Panc1 (cell line): ENCODE results near the gene MIA2.

Experiments
- POLR2AphosphoS5 ChIP-seq: IDR thresholded peaks from 2 replicates; pipeline ENCODE4 v1.6.1; 2012; ENCODE audit warnings: mild to moderate bottlenecking, low read depth, low read length, moderate library complexity
- TF ChIP-seq, protein P1 (sequence below): fragments of 450-650 bp; IDR thresholded peaks from 2 replicates; pipeline ENCODE4 v1.5.1; 2017; ENCODE audit warnings: mild to moderate bottlenecking
- TF ChIP-seq, protein P2 (sequence below), 2 experiments: IDR thresholded peaks; 2 replicates each; pipeline ENCODE4 v1.6.1; 2011 to 2012; ENCODE audit warnings: low read depth in 2 of 2, control low read depth in 1 of 2, low read length in 1 of 2, mild to moderate bottlenecking in 1 of 2, moderate library complexity in 1 of 2; ENCODE audit not compliant: insufficient read depth in 1 of 2

DNA sequence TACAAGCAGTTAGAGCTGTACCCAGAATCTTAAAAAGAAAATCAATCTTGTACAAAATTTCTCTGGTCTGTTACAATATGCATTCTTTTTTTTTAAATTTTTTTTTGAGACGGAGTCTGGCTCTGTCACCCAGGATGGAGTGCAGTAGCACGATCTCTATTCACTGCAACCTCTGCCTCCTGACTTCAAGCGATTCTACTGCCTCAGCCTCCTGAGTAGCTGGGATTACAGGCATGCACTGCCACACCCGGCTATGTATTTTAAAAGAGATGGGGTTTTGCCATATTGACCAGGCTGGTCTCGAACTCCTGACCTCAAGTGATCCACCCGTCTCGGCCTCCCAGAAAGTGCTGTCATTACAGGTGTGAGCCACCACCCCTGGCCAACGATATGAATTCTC lies 194.4 kb downstream of the MIA2 start:
- TF ChIP-seq, protein P1, sequence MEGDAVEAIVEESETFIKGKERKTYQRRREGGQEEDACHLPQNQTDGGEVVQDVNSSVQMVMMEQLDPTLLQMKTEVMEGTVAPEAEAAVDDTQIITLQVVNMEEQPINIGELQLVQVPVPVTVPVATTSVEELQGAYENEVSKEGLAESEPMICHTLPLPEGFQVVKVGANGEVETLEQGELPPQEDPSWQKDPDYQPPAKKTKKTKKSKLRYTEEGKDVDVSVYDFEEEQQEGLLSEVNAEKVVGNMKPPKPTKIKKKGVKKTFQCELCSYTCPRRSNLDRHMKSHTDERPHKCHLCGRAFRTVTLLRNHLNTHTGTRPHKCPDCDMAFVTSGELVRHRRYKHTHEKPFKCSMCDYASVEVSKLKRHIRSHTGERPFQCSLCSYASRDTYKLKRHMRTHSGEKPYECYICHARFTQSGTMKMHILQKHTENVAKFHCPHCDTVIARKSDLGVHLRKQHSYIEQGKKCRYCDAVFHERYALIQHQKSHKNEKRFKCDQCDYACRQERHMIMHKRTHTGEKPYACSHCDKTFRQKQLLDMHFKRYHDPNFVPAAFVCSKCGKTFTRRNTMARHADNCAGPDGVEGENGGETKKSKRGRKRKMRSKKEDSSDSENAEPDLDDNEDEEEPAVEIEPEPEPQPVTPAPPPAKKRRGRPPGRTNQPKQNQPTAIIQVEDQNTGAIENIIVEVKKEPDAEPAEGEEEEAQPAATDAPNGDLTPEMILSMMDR = no peak
- TF ChIP-seq, protein P2, sequence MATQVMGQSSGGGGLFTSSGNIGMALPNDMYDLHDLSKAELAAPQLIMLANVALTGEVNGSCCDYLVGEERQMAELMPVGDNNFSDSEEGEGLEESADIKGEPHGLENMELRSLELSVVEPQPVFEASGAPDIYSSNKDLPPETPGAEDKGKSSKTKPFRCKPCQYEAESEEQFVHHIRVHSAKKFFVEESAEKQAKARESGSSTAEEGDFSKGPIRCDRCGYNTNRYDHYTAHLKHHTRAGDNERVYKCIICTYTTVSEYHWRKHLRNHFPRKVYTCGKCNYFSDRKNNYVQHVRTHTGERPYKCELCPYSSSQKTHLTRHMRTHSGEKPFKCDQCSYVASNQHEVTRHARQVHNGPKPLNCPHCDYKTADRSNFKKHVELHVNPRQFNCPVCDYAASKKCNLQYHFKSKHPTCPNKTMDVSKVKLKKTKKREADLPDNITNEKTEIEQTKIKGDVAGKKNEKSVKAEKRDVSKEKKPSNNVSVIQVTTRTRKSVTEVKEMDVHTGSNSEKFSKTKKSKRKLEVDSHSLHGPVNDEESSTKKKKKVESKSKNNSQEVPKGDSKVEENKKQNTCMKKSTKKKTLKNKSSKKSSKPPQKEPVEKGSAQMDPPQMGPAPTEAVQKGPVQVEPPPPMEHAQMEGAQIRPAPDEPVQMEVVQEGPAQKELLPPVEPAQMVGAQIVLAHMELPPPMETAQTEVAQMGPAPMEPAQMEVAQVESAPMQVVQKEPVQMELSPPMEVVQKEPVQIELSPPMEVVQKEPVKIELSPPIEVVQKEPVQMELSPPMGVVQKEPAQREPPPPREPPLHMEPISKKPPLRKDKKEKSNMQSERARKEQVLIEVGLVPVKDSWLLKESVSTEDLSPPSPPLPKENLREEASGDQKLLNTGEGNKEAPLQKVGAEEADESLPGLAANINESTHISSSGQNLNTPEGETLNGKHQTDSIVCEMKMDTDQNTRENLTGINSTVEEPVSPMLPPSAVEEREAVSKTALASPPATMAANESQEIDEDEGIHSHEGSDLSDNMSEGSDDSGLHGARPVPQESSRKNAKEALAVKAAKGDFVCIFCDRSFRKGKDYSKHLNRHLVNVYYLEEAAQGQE (IDR thresholded peaks at IDR 0.05; ENCODE audit: insufficient read depth in 1 of 2, low read depth in 2 of 2, low read length in 1 of 2) = no peak
- TF ChIP-seq POLR2AphosphoS5 = no peak
